ENCODE measurements around the gene PRR12. TPM values are rescaled to one million over a fixed set of nuclear protein-coding genes. Genes with fewer than 3 reads are reported as not detected.

The PRR12 gene
- polyA plus RNA-seq, 1 donor (not counting 4 experiments of a cell fraction or from before 2014, with no cell fraction given) = 0.35 TPM

- dilution Hi-C loops (cut with MboI; ENCODE audit: extremely low pct_ligation_motif_present, low sequenced_read_pairs) = no loop called here
- FAIRE-seq = no peak
- no peak for TF ChIP-seq EZH2 (IDR thresholded peaks at IDR 0.05; ENCODE audit: low read length)
- TF ChIP-seq CTCF (optimal IDR thresholded peaks at IDR 0.05 in 1 of 3, IDR thresholded peaks at IDR 0.05 in 1 of 3, conservative IDR thresholded peaks at IDR 0.05 in 1 of 3; ENCODE audit: extremely low read depth in 1 of 3, insufficient read depth in 2 of 3, low read length in 3 of 3) = no peak
Observed at GRCh38 chr19:49549045-49549444, 41.9 kb upstream of the PRR12 start.

GRCh38 chr19:49551531-49551930, 39.5 kb upstream of the PRR12 start:
- TF ChIP-seq EZH2 (IDR thresholded peaks at IDR 0.05; ENCODE audit: low read length) (no peak), CTCF (optimal IDR thresholded peaks at IDR 0.05 in 1 of 3, IDR thresholded peaks at IDR 0.05 in 1 of 3, conservative IDR thresholded peaks at IDR 0.05 in 1 of 3; ENCODE audit: extremely low read depth in 1 of 3, insufficient read depth in 2 of 3, low read length in 3 of 3) (no peak)
- Histone ChIP-seq H3K9me1 (ENCODE audit: control insufficient read depth, extremely low read depth, insufficient read depth, low read length) (no peaks in the 10 kb centered on the region), H3K27me3 (ENCODE audit: control insufficient read depth, extremely low read depth, insufficient read depth, low read length) (no peaks in the 10 kb centered on the region), H3K4me2 (ENCODE audit: control insufficient read depth, extremely low read depth, insufficient read depth, low read depth, low read length) (no peak overlapping the region), H2AFZ (ENCODE audit: control insufficient read depth, low read length) (no peak overlapping the region), H3K4me3 (ENCODE audit: control insufficient read depth in 2 of 3, extremely low read depth in 1 of 3, insufficient read depth in 2 of 3, low read depth in 1 of 3, low read length in 3 of 3) (no peak overlapping the region), H3K9ac (ENCODE audit: control insufficient read depth, extremely low read depth, insufficient read depth, low read length) (no peak overlapping the region), H3K36me3 (ENCODE audit: control insufficient read depth in 2 of 2, extremely low read depth in 1 of 2, insufficient read depth in 2 of 2, low read length in 2 of 2) (peaks cover 6 to 10% of the 10 kb centered on the region in 2 experiments), H3K4me1 (ENCODE audit: control insufficient read depth, extremely low read depth, insufficient read depth, low read length) (peaks cover 19% of the 10 kb centered on the region), H3K79me2 (ENCODE audit: control insufficient read depth, insufficient read depth, low read length) (no peaks in the 10 kb centered on the region), H3K27ac (ENCODE audit: control insufficient read depth, insufficient read depth, low read length) (no peak overlapping the region), H4K20me1 (ENCODE audit: control insufficient read depth, extremely low read depth, insufficient read depth, low read length) (no peaks in the 10 kb centered on the region), H3K9me3 (ENCODE audit: control insufficient read depth, low read depth, low read length) (no peaks in the 10 kb centered on the region)
- dilution Hi-C loops (cut with MboI; ENCODE audit: extremely low pct_ligation_motif_present, low sequenced_read_pairs) = no loop called here
- DNase-seq (ENCODE audit: low read depth, low spot score) (no peak), FAIRE-seq (no peak)

More at GRCh38 chr19:49549045-49549444, 41.9 kb upstream of the PRR12 start:
- no peaks in the 10 kb centered on the region for H4K20me1 ChIP-seq (ENCODE audit: control insufficient read depth, extremely low read depth, insufficient read depth, low read length)
- H2AFZ ChIP-seq (ENCODE audit: control insufficient read depth, low read length) = no peak overlapping the region
- no peaks in the 10 kb centered on the region for H3K79me2 ChIP-seq (ENCODE audit: control insufficient read depth, insufficient read depth, low read length)
- H3K27ac ChIP-seq (ENCODE audit: control insufficient read depth, insufficient read depth, low read length) = no peak overlapping the region
- peaks cover 12% of the 10 kb centered on the region for H3K4me1 ChIP-seq (ENCODE audit: control insufficient read depth, extremely low read depth, insufficient read depth, low read length)
- H3K4me3 ChIP-seq (ENCODE audit: control insufficient read depth in 2 of 3, extremely low read depth in 1 of 3, insufficient read depth in 2 of 3, low read depth in 1 of 3, low read length in 3 of 3) = no peak overlapping the region
- no peaks in the 10 kb centered on the region for H3K9me3 ChIP-seq (ENCODE audit: control insufficient read depth, low read depth, low read length)
- no peak overlapping the region for H3K4me2 ChIP-seq (ENCODE audit: control insufficient read depth, extremely low read depth, insufficient read depth, low read depth, low read length)
- H3K36me3 ChIP-seq (ENCODE audit: control insufficient read depth in 2 of 2, extremely low read depth in 1 of 2, insufficient read depth in 2 of 2, low read length in 2 of 2) = no peaks in the 10 kb centered on the region
- H3K9ac ChIP-seq (ENCODE audit: control insufficient read depth, extremely low read depth, insufficient read depth, low read length) = no peak overlapping the region
- no peaks in the 10 kb centered on the region for H3K9me1 ChIP-seq (ENCODE audit: control insufficient read depth, extremely low read depth, insufficient read depth, low read length)
- no peak for DNase-seq (ENCODE audit: low read depth, low spot score)
- no peaks in the 10 kb centered on the region for H3K27me3 ChIP-seq (ENCODE audit: control insufficient read depth, extremely low read depth, insufficient read depth, low read length)

All from keratinocyte (primary cell).